CD14-positive monocyte (primary cell): ENCODE results near the gene CUL1. TPM values are rescaled to one million over a fixed set of nuclear protein-coding genes. Genes with fewer than 3 reads are reported as not detected.
A peak's percentile ranks its signal among the peaks of the same experiment; 100 is the strongest.

Experiments used
- DNase-seq, 3 donors: peaks; one replicate each; pipeline ENCODE4 v3.0.0-alpha.2; 2011 to 2022
- H2AFZ ChIP-seq: 2 replicates; pipeline ENCODE4 v1.6.0; 2012; ENCODE audit warnings: mild to moderate bottlenecking, low read depth, low read length, inconsistent platforms; ENCODE audit not compliant: insufficient read depth, poor library complexity, severe bottlenecking
- H3K27ac ChIP-seq, 2 donors: 1 replicate in 1 of 2; 2 replicates in 1 of 2; pipeline ENCODE4 v1.5.1; 2012 to 2013; ENCODE audit warnings: low read length in 2 of 2, control low read depth in 1 of 2, inconsistent platforms in 1 of 2, low read depth in 1 of 2, mild to moderate bottlenecking in 1 of 2
- H3K27me3 ChIP-seq, 2 donors: one replicate each; pipeline versions ENCODE4 v1.6.0 to v1.6.1; 2011 to 2013; ENCODE audit warnings: low read length in 2 of 2; ENCODE audit not compliant: control insufficient read depth in 2 of 2, insufficient read depth in 2 of 2
- H3K36me3 ChIP-seq, 2 donors: replicated peaks in 1 of 2; 1 replicate in 1 of 2; 2 replicates in 1 of 2; pipeline versions ENCODE4 v1.5.1 to v1.6.1; 2012 to 2013; ENCODE audit warnings: low read length in 2 of 2, control low read depth in 1 of 2, inconsistent platforms in 1 of 2, mild to moderate bottlenecking in 1 of 2; ENCODE audit not compliant: insufficient read depth in 2 of 2, control insufficient read depth in 1 of 2
- H3K4me1 ChIP-seq, 2 donors: 1 replicate in 1 of 2; 2 replicates in 1 of 2; pipeline versions ENCODE4 v1.5.1 to v1.6.1; 2012 to 2013; ENCODE audit warnings: low read length in 2 of 2, control low read depth in 1 of 2, inconsistent platforms in 1 of 2, mild to moderate bottlenecking in 1 of 2, moderate library complexity in 1 of 2; ENCODE audit not compliant: insufficient read depth in 2 of 2, control insufficient read depth in 1 of 2
- H3K4me2 ChIP-seq: replicated peaks from 2 replicates; pipeline ENCODE3; 2012; ENCODE audit warnings: low read length, moderate library complexity, mild to moderate bottlenecking; ENCODE audit not compliant: poor library complexity, severe bottlenecking; ENCODE audit errors: extremely low read depth
- H3K4me3 ChIP-seq, 3 experiments: fragments of 200-600 bp in 1 of 3; sonication (generic) in 1 of 3; replicated peaks in 1 of 3; 1 replicate in 2 of 3; 2 replicates in 1 of 3; pipeline ENCODE4 v1.5.1; 2011 to 2013; ENCODE audit warnings: low read length in 3 of 3, mild to moderate bottlenecking in 3 of 3, control low read depth in 2 of 3, low read depth in 2 of 3, inconsistent platforms in 1 of 3, moderate library complexity in 1 of 3
- H3K79me2 ChIP-seq: 2 replicates; pipeline ENCODE4 v1.6.0; 2012; ENCODE audit warnings: mild to moderate bottlenecking, control low read depth, inconsistent platforms, low read length, moderate library complexity; ENCODE audit not compliant: insufficient read depth
- H3K9ac ChIP-seq: 2 replicates; pipeline ENCODE4 v1.6.0; 2017; ENCODE audit warnings: low read length, mild to moderate bottlenecking; ENCODE audit not compliant: insufficient read depth, poor library complexity, severe bottlenecking
- H3K9me3 ChIP-seq, 2 donors: replicated peaks in 1 of 2; 1 replicate in 1 of 2; 2 replicates in 1 of 2; pipeline versions ENCODE4 v1.5.1 to v1.6.1; 2012 to 2013; ENCODE audit warnings: low read length in 2 of 2, control low read depth in 1 of 2; ENCODE audit not compliant: control insufficient read depth in 1 of 2, insufficient read depth in 1 of 2
- H4K20me1 ChIP-seq: 2 replicates; pipeline ENCODE4 v1.6.0; 2012; ENCODE audit warnings: mild to moderate bottlenecking, low read length, control low read depth, moderate library complexity; ENCODE audit not compliant: insufficient read depth
- H3K27ac Mint-ChIP-seq, 7 donors: one replicate each; pipeline ENCODE4 v1.8.0; 2020; ENCODE audit warnings: mild to moderate bottlenecking in 7 of 7, mixed read lengths in 7 of 7, moderate library complexity in 6 of 7, inconsistent platforms in 2 of 7
- H3K27me3 Mint-ChIP-seq, 3 donors: one replicate each; pipeline ENCODE4 v1.8.0; 2021 to 2022; ENCODE audit warnings: low read depth in 3 of 3, mild to moderate bottlenecking in 3 of 3, mixed read lengths in 3 of 3, moderate library complexity in 3 of 3, inconsistent platforms in 1 of 3
- H3K36me3 Mint-ChIP-seq, 2 donors: one replicate each; pipeline ENCODE4 v1.8.0; 2020; ENCODE audit warnings: mixed read lengths in 2 of 2, inconsistent platforms in 1 of 2, mild to moderate bottlenecking in 1 of 2
- H3K4me1 Mint-ChIP-seq: one replicate; pipeline ENCODE4 v1.8.0; 2020; ENCODE audit warnings: mild to moderate bottlenecking, mixed read lengths
- H3K4me3 Mint-ChIP-seq, 2 donors: one replicate each; pipeline ENCODE4 v1.8.0; 2020; ENCODE audit warnings: mild to moderate bottlenecking in 2 of 2, mixed read lengths in 2 of 2, moderate library complexity in 1 of 2
- H3K9me3 Mint-ChIP-seq, 7 donors: one replicate each; pipeline ENCODE4 v1.8.0; 2020 to 2022; ENCODE audit warnings: mixed read lengths in 7 of 7, mild to moderate bottlenecking in 6 of 7, moderate library complexity in 6 of 7, inconsistent platforms in 2 of 7
- CTCF ChIP-seq: fragments of 200-600 bp; IDR thresholded peaks from one replicate; pipeline ENCODE4 v1.8.0; 2022; ENCODE audit warnings: antibody characterized with exemption, mild to moderate bottlenecking
- WGBS: methylation state at CpG from one replicate; pipeline ENCODE4 v1.1.5; 2013; ENCODE audit warnings: missing lambda C conversion rate; ENCODE audit not compliant: insufficient coverage; 5-methylcytosine and 5-hydroxymethylcytosine counted together
- intact Hi-C, 2 donors: fragments of 100-400 bp; cut with micrococcal nuclease; formaldehyde crosslinking; loops; one replicate each; pipeline versions ENCODE4 v1.15.0 to v1.15.1; 2023
- polyA plus RNA-seq, 3 donors: library from polyadenylated mRNA; depleted of rRNA in 1 of 3; unstranded in 2 of 3; stranded (reverse) in 1 of 3; fragments of 300-500 nt in 2 of 3; fragments of >200 nt in 1 of 3; fragmentation: Illumina TruSeq in 2 of 3; gene quantifications; 1 replicate in 2 of 3; 2 replicates in 1 of 3; pipeline ENCODE4 v1.2.3, GENCODE V29; 2012 to 2021

The CUL1 gene
- polyA plus RNA-seq, 3 donors = 22.8 to 32.6 (median 23.9) TPM

- no peak for TF ChIP-seq CTCF
- Histone ChIP-seq H2AFZ (no peak overlapping the region), H3K4me2 (no peak overlapping the region), H3K79me2 (peaks cover 93% of the 10 kb centered on the region), H3K9ac (no peak overlapping the region), H3K4me1 (peaks cover 5 to 13% of the 10 kb centered on the region in 2 donors), H3K9me3 (no peaks in the 10 kb centered on the region), H3K27ac (no peak overlapping the region), H4K20me1 (no peaks in the 10 kb centered on the region), H3K27me3 (no peaks in the 10 kb centered on the region), H3K4me3 (no peak overlapping the region), H3K36me3 (peaks cover 2 to 37% of the 10 kb centered on the region in 2 donors)
- Mint-ChIP-seq H3K27me3 (no peaks in the 10 kb centered on the region), H3K36me3 (peaks cover 25 to 40% of the 10 kb centered on the region in 2 donors), H3K4me3 (no peak overlapping the region), H3K27ac (peak overlapping the region; percentile 1 to 81 (median 52)), H3K4me1 (peaks cover 16% of the 10 kb centered on the region), H3K9me3 (no peaks in the 10 kb centered on the region)
- peak in 1 of 3 donors; percentile 38 for DNase-seq
- WGBS = no CpG with 5 or more reads among the region's 2 CpGs
- intact Hi-C loops = no loop called here
Observed at GRCh38 chr7:148838905-148839304, 140.2 kb downstream of the CUL1 start.

GRCh38 chr7:148847815-148848734 lies 149.4 kb downstream of the CUL1 start:
- no peak overlapping the region for H3K9ac ChIP-seq
- H3K9me3 ChIP-seq = no peaks in the 10 kb centered on the region
- H3K27ac ChIP-seq = no peak overlapping the region
- Mint-ChIP-seq H3K4me3 (no peak overlapping the region), H3K27me3 (no peaks in the 10 kb centered on the region), H3K27ac (no peak overlapping the region), H3K9me3 (no peaks in the 10 kb centered on the region), H3K4me1 (peaks cover 8% of the 10 kb centered on the region), H3K36me3 (peaks cover 11 to 20% of the 10 kb centered on the region in 2 donors)
- H3K4me2 ChIP-seq = no peak overlapping the region
- intact Hi-C loops = no loop called here
- 93% methylated on average over 3 of the region's 9 CpGs for WGBS
- no peaks in the 10 kb centered on the region for H4K20me1 ChIP-seq
- H3K4me3 ChIP-seq = no peak overlapping the region
- no peak overlapping the region for H2AFZ ChIP-seq
- peaks cover 0 to 17% of the 10 kb centered on the region in 2 donors for H3K36me3 ChIP-seq
- TF ChIP-seq CTCF = no peak
- peaks cover 97% of the 10 kb centered on the region for H3K79me2 ChIP-seq
- DNase-seq = no peak
- H3K27me3 ChIP-seq = no peaks in the 10 kb centered on the region
- no peaks in the 10 kb centered on the region for H3K4me1 ChIP-seq
